ENCODE results near the gene ZNF438.

Gene ZNF438

GRCh38 chr10:30897547-30897946, 134.1 kb downstream of the ZNF438 start:
- TF ChIP-seq PATZ1 (CRISPR knock-in tag; IDR thresholded peaks at IDR 0.05; ENCODE audit: borderline replicate concordance) = no peak
- TF ChIP-seq ESRRG (CRISPR knock-in tag; IDR thresholded peaks at IDR 0.05) = no peak
- TF ChIP-seq POU6F1 (CRISPR knock-in tag; IDR thresholded peaks at IDR 0.05; ENCODE audit: borderline replicate concordance, low read depth) = no peak
- TF ChIP-seq PPARA (CRISPR knock-in tag; IDR thresholded peaks at IDR 0.05; ENCODE audit: borderline replicate concordance) = no peak
- TF ChIP-seq TCF4 (CRISPR knock-in tag; IDR thresholded peaks at IDR 0.05; ENCODE audit: borderline replicate concordance) = no peak
- TF ChIP-seq ZNF70 (CRISPR knock-in tag; IDR thresholded peaks at IDR 0.05) = no peak
- no peak for TF ChIP-seq CSRNP3 (CRISPR knock-in tag; IDR thresholded peaks at IDR 0.05)
- no peak for TF ChIP-seq TOX (CRISPR knock-in tag; IDR thresholded peaks at IDR 0.05; ENCODE audit: borderline replicate concordance)
- no peak for ATAC-seq

- ATAC-seq = no peak
- TF ChIP-seq TCF4 (CRISPR knock-in tag; IDR thresholded peaks at IDR 0.05; ENCODE audit: borderline replicate concordance) = no peak
- TF ChIP-seq ZNF565 (CRISPR knock-in tag; conservative IDR thresholded peaks at IDR 0.05; ENCODE audit: low read depth) = no peak
- TF ChIP-seq CSRNP3 (CRISPR knock-in tag; IDR thresholded peaks at IDR 0.05) = no peak
- TF ChIP-seq ZFP3 (CRISPR knock-in tag; IDR thresholded peaks at IDR 0.05) = no peak
- TF ChIP-seq TSHZ2 (CRISPR knock-in tag; IDR thresholded peaks at IDR 0.05) = no peak
- TF ChIP-seq RARB (CRISPR knock-in tag; IDR thresholded peaks at IDR 0.05) = no peak
- TF ChIP-seq ESRRG (CRISPR knock-in tag; IDR thresholded peaks at IDR 0.05) = no peak
- no peak for TF ChIP-seq BACH2 (CRISPR knock-in tag; IDR thresholded peaks at IDR 0.05; ENCODE audit: borderline replicate concordance)
- TF ChIP-seq GLIS3 (CRISPR knock-in tag; IDR thresholded peaks at IDR 0.05) = no peak
- no peak for TF ChIP-seq CSDC2 (CRISPR knock-in tag; IDR thresholded peaks at IDR 0.05)
- no peak for TF ChIP-seq CREB5 (CRISPR knock-in tag; IDR thresholded peaks at IDR 0.05; ENCODE audit: low read depth)
- TF ChIP-seq PPARA (CRISPR knock-in tag; IDR thresholded peaks at IDR 0.05; ENCODE audit: borderline replicate concordance) = no peak
- no peak for TF ChIP-seq ARNTL (CRISPR knock-in tag; IDR thresholded peaks at IDR 0.05; ENCODE audit: borderline replicate concordance, low read depth)
- no peak for TF ChIP-seq SNAI2 (CRISPR knock-in tag; IDR thresholded peaks at IDR 0.05)
- TF ChIP-seq POU6F1 (CRISPR knock-in tag; IDR thresholded peaks at IDR 0.05; ENCODE audit: borderline replicate concordance, low read depth) = no peak
- no peak for TF ChIP-seq ZC3H10 (CRISPR knock-in tag; IDR thresholded peaks at IDR 0.05)
These were observed 134.6 kb downstream of the ZNF438 start for GRCh38 chr10:30897048-30897447.

Measured in SK-N-SH treated with all-trans-retinoic acid at 6 μM for 48 hours (cell line).